GM23248 (cell line): ENCODE data around the gene DNAJC1.

Source experiments
- EZH2 ChIP-seq: fragments of 200-600 bp; sonication (generic); IDR thresholded peaks from 2 replicates; pipeline ENCODE4 v1.6.1; 2018; ENCODE audit warnings: antibody characterized with exemption, mild to moderate bottlenecking; ENCODE audit not compliant: insufficient read depth, poor library complexity, severe bottlenecking
- EZH2phosphoT487 ChIP-seq: fragments of 200-600 bp; sonication (generic); IDR thresholded peaks from 2 replicates; pipeline ENCODE4 v1.6.1; 2018; ENCODE audit warnings: antibody characterized with exemption, moderate library complexity, mild to moderate bottlenecking, low read depth; ENCODE audit not compliant: insufficient read depth

- TF ChIP-seq EZH2 (no peak), EZH2phosphoT487 (no peak)
These were observed 22.8 kb upstream of the DNAJC1 start for GRCh38 chr10:22026287-22026686.
